Breast epithelium (tissue), 3 donors: ENCODE measurements around the gene TOR3A.

ENCODE experiments used
- CTCF ChIP-seq, 3 donors: fragments of 450-650 bp; IDR thresholded peaks; one replicate each; pipeline ENCODE4 v1.5.1; 2016 to 2017; ENCODE audit warnings: antibody characterized with exemption in 3 of 3, mild to moderate bottlenecking in 3 of 3, moderate library complexity in 3 of 3
- POLR2A ChIP-seq: fragments of 450-650 bp; IDR thresholded peaks from one replicate; pipeline ENCODE4 v1.6.1; 2016; ENCODE audit warnings: antibody characterized with exemption, mild to moderate bottlenecking, moderate library complexity
- POLR2AphosphoS5 ChIP-seq, 3 donors: sonication (generic); formaldehyde crosslinking; IDR thresholded peaks; one replicate each; pipeline ENCODE4 v1.6.1; 2017; ENCODE audit warnings: antibody characterized with exemption in 3 of 3

DNA sequence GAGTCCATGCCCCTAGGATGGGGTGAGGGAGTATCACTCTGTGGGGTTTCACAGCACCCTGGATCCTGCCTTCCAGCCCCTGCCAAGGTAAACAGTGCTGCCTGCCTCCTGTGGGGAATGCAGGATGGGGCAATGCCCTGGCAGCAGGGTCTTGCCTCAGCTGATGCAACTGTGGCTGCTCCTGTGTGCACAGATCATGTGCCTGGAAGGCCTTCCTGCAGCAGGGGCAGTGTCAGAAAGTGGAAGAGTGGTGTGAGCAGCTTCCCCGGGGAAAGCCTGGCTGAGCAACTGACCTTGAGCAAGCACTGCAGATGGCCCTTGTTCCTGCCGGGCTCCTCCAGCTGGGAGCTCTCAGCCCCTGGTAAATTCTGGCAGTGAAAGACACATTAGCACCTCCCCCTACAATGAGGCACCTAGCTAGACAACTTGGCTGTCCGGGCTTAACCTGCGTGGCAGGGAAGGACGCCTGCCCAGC, 9.9 kb downstream of the TOR3A start:
- TF ChIP-seq CTCF (IDR thresholded peaks at IDR 0.05) (no peak), POLR2AphosphoS5 (IDR thresholded peaks at IDR 0.05) (peak in 1 of 3 donors; percentile 49), POLR2A (no peak)
